Astrocyte of the cerebellum (primary cell): ENCODE data around the gene COTL1.

Source experiments
- DNase-seq: peaks from one replicate; pipeline ENCODE4 v3.0.0-alpha.2; 2011; ENCODE audit warnings: low read depth
- H3K4me3 ChIP-seq: 2 replicates; pipeline ENCODE4 v1.5.1; 2011; ENCODE audit warnings: mild to moderate bottlenecking, low read depth, low read length, moderate library complexity
- CTCF ChIP-seq: IDR thresholded peaks from 2 replicates; pipeline ENCODE4 v1.5.1; 2012; ENCODE audit warnings: low read length, low read depth, moderate library complexity, mild to moderate bottlenecking; ENCODE audit errors: missing control alignments
- in situ Hi-C: cut with HindIII; loops from 2 replicates; pipeline ENCODE4 v1.10.0; 2017; ENCODE audit warnings: low sequenced_read_pairs

Gene COTL1

GRCh38 chr16:84643674-84644073 is 25.8 kb upstream of the COTL1 start:
- in situ Hi-C loops, result no loop called here
- no peak for TF ChIP-seq CTCF
- DNase-seq, result no peak
- no peak overlapping the region for H3K4me3 ChIP-seq

- DNase-seq, result peak; percentile 80
- H3K4me3 ChIP-seq, result no peak overlapping the region
- in situ Hi-C loops, result no loop called here
- TF ChIP-seq CTCF, result no peak
Measured at GRCh38 chr16:84643180-84643583, 25.3 kb upstream of the COTL1 start.

- H3K4me3 ChIP-seq, result no peak overlapping the region
- in situ Hi-C loops, result no loop called here
- no peak for DNase-seq
- TF ChIP-seq CTCF, result no peak
Measured at GRCh38 chr16:84641643-84642358, 23.9 kb upstream of the COTL1 start.

GRCh38 chr16:84640145-84640544 is 22.3 kb upstream of the COTL1 start:
- in situ Hi-C loops, result no loop called here
- DNase-seq, result no peak
- TF ChIP-seq CTCF, result no peak
- H3K4me3 ChIP-seq, result no peak overlapping the region

GRCh38 chr16:84638231-84638806 is 20.4 kb upstream of the COTL1 start:
- TF ChIP-seq CTCF, result no peak
- DNase-seq, result no peak
- in situ Hi-C loops, result no loop called here
- no peak overlapping the region for H3K4me3 ChIP-seq

- TF ChIP-seq CTCF, result no peak
- no peak overlapping the region for H3K4me3 ChIP-seq
Measured at GRCh38 chr16:84637709-84638108, 19.8 kb upstream of the COTL1 start.

More at GRCh38 chr16:84637709-84638108, 19.8 kb upstream of the COTL1 start:
- in situ Hi-C loops, result no loop called here
- DNase-seq, result no peak
